GM23248 (cell line): Measurements from ENCODE around the gene WIPF1.

Experiments used
- EZH2 ChIP-seq: fragments of 200-600 bp; sonication (generic); IDR thresholded peaks from 2 replicates; pipeline ENCODE4 v1.6.1; 2018; ENCODE audit warnings: antibody characterized with exemption, mild to moderate bottlenecking; ENCODE audit not compliant: insufficient read depth, poor library complexity, severe bottlenecking
- EZH2phosphoT487 ChIP-seq: fragments of 200-600 bp; sonication (generic); IDR thresholded peaks from 2 replicates; pipeline ENCODE4 v1.6.1; 2018; ENCODE audit warnings: antibody characterized with exemption, moderate library complexity, mild to moderate bottlenecking, low read depth; ENCODE audit not compliant: insufficient read depth

GRCh38 chr2:174516501-174517378, 80.9 kb downstream of the WIPF1 start:
- no peak for TF ChIP-seq EZH2
- no peak for TF ChIP-seq EZH2phosphoT487
